ENCODE measurements around the gene TUBA4A. TPM values are rescaled to one million over a fixed set of nuclear protein-coding genes. Genes with fewer than 3 reads are reported as not detected.

The TUBA4A gene
- total and polyA plus RNA-seq, 2 donors = 21.0 to 102 TPM

- H3K27me3 ChIP-seq (ENCODE audit: control insufficient read depth in 2 of 2, insufficient read depth in 1 of 2, low read length in 1 of 2) = peaks cover 9 to 74% of the 10 kb centered on the region in 2 donors
- H3K9me3 ChIP-seq (ENCODE audit: control insufficient read depth in 2 of 2, insufficient read depth in 1 of 2, low read length in 1 of 2) = no peaks in the 10 kb centered on the region
- DNase-seq (ENCODE audit: low read depth in 6 of 9, low spot score in 9 of 9) = no peak
- H3K36me3 ChIP-seq (ENCODE audit: control insufficient read depth in 2 of 2, insufficient read depth in 2 of 2, low read length in 1 of 2) = no peaks in the 10 kb centered on the region
- H3K4me1 ChIP-seq (ENCODE audit: control insufficient read depth in 2 of 2, insufficient read depth in 2 of 2, low read length in 2 of 2) = peaks cover 18 to 31% of the 10 kb centered on the region in 2 donors
- H3K4me3 ChIP-seq (ENCODE audit: low read length in 2 of 2) = no peak overlapping the region
- 95% methylated on average over 14 of the region's 14 CpGs for WGBS
- H3K27ac ChIP-seq (ENCODE audit: low read depth in 1 of 2, low read length in 1 of 2) = no peak overlapping the region
These were observed 42.4 kb upstream of the TUBA4A start for GRCh38 chr2:219296142-219296541.

- WGBS = 7% methylated on average over 67 of the region's 67 CpGs
- no peaks in the 10 kb centered on the region for H3K36me3 ChIP-seq (ENCODE audit: control insufficient read depth in 2 of 2, insufficient read depth in 2 of 2, low read length in 1 of 2)
- peaks cover 18 to 31% of the 10 kb centered on the region in 2 donors for H3K4me1 ChIP-seq (ENCODE audit: control insufficient read depth in 2 of 2, insufficient read depth in 2 of 2, low read length in 2 of 2)
- H3K27ac ChIP-seq (ENCODE audit: low read depth in 1 of 2, low read length in 1 of 2) = peak overlapping the region in 1 of 2 donors; percentile 69
- peak; percentile 71 to 92 (median 80) for DNase-seq (ENCODE audit: low read depth in 6 of 9, low spot score in 9 of 9)
- peaks cover 6 to 68% of the 10 kb centered on the region in 2 donors for H3K27me3 ChIP-seq (ENCODE audit: control insufficient read depth in 2 of 2, insufficient read depth in 1 of 2, low read length in 1 of 2)
- H3K4me3 ChIP-seq (ENCODE audit: low read length in 2 of 2) = peak overlapping the region; percentile 45 to 59
- no peaks in the 10 kb centered on the region for H3K9me3 ChIP-seq (ENCODE audit: control insufficient read depth in 2 of 2, insufficient read depth in 1 of 2, low read length in 1 of 2)
These were observed 40.9 kb upstream of the TUBA4A start for GRCh38 chr2:219294356-219295351.

GRCh38 chr2:219293736-219294231, 40.1 kb upstream of the TUBA4A start:
- Histone ChIP-seq H3K36me3 (ENCODE audit: control insufficient read depth in 2 of 2, insufficient read depth in 2 of 2, low read length in 1 of 2) (no peaks in the 10 kb centered on the region), H3K4me1 (ENCODE audit: control insufficient read depth in 2 of 2, insufficient read depth in 2 of 2, low read length in 2 of 2) (peaks cover 18 to 30% of the 10 kb centered on the region in 2 donors), H3K27ac (ENCODE audit: low read depth in 1 of 2, low read length in 1 of 2) (no peak overlapping the region), H3K4me3 (ENCODE audit: low read length in 2 of 2) (no peak overlapping the region), H3K27me3 (ENCODE audit: control insufficient read depth in 2 of 2, insufficient read depth in 1 of 2, low read length in 1 of 2) (peaks cover 4 to 60% of the 10 kb centered on the region in 2 donors), H3K9me3 (ENCODE audit: control insufficient read depth in 2 of 2, insufficient read depth in 1 of 2, low read length in 1 of 2) (no peaks in the 10 kb centered on the region)
- DNase-seq (ENCODE audit: low read depth in 6 of 9, low spot score in 9 of 9) = no peak
- WGBS = 94% methylated on average over 5 of the region's 5 CpGs

GRCh38 chr2:219292616-219293015, 38.9 kb upstream of the TUBA4A start:
- no peak for DNase-seq (ENCODE audit: low read depth in 6 of 9, low spot score in 9 of 9)

GRCh38 chr2:219291910-219292490, 38.3 kb upstream of the TUBA4A start:
- peaks cover 14 to 17% of the 10 kb centered on the region in 2 donors for H3K4me1 ChIP-seq (ENCODE audit: control insufficient read depth in 2 of 2, insufficient read depth in 2 of 2, low read length in 2 of 2)
- 90% methylated on average over 4 of the region's 4 CpGs for WGBS
- DNase-seq (ENCODE audit: low read depth in 6 of 9, low spot score in 9 of 9) = no peak
- peaks cover 4 to 59% of the 10 kb centered on the region in 2 donors for H3K27me3 ChIP-seq (ENCODE audit: control insufficient read depth in 2 of 2, insufficient read depth in 1 of 2, low read length in 1 of 2)
- H3K36me3 ChIP-seq (ENCODE audit: control insufficient read depth in 2 of 2, insufficient read depth in 2 of 2, low read length in 1 of 2) = no peaks in the 10 kb centered on the region
- no peak overlapping the region for H3K4me3 ChIP-seq (ENCODE audit: low read length in 2 of 2)
- no peak overlapping the region for H3K27ac ChIP-seq (ENCODE audit: low read depth in 1 of 2, low read length in 1 of 2)
- H3K9me3 ChIP-seq (ENCODE audit: control insufficient read depth in 2 of 2, insufficient read depth in 1 of 2, low read length in 1 of 2) = no peaks in the 10 kb centered on the region

More at GRCh38 chr2:219292616-219293015, 38.9 kb upstream of the TUBA4A start:
- H3K27ac ChIP-seq (ENCODE audit: low read depth in 1 of 2, low read length in 1 of 2) = no peak overlapping the region
- no peak overlapping the region for H3K4me3 ChIP-seq (ENCODE audit: low read length in 2 of 2)
- H3K36me3 ChIP-seq (ENCODE audit: control insufficient read depth in 2 of 2, insufficient read depth in 2 of 2, low read length in 1 of 2) = no peaks in the 10 kb centered on the region
- peaks cover 4 to 59% of the 10 kb centered on the region in 2 donors for H3K27me3 ChIP-seq (ENCODE audit: control insufficient read depth in 2 of 2, insufficient read depth in 1 of 2, low read length in 1 of 2)
- peaks cover 18 to 23% of the 10 kb centered on the region in 2 donors for H3K4me1 ChIP-seq (ENCODE audit: control insufficient read depth in 2 of 2, insufficient read depth in 2 of 2, low read length in 2 of 2)
- H3K9me3 ChIP-seq (ENCODE audit: control insufficient read depth in 2 of 2, insufficient read depth in 1 of 2, low read length in 1 of 2) = no peaks in the 10 kb centered on the region
- WGBS = 97% methylated on average over 9 of the region's 9 CpGs

GRCh38 chr2:219291394-219291793, 37.7 kb upstream of the TUBA4A start:
- no peak overlapping the region for H3K4me3 ChIP-seq (ENCODE audit: low read length in 2 of 2)
- peaks cover 0 to 2% of the 10 kb centered on the region in 2 donors for H3K36me3 ChIP-seq (ENCODE audit: control insufficient read depth in 2 of 2, insufficient read depth in 2 of 2, low read length in 1 of 2)
- no peak overlapping the region for H3K27ac ChIP-seq (ENCODE audit: low read depth in 1 of 2, low read length in 1 of 2)
- 81% methylated on average over 7 of the region's 7 CpGs for WGBS
- peaks cover 4 to 54% of the 10 kb centered on the region in 2 donors for H3K27me3 ChIP-seq (ENCODE audit: control insufficient read depth in 2 of 2, insufficient read depth in 1 of 2, low read length in 1 of 2)
- H3K4me1 ChIP-seq (ENCODE audit: control insufficient read depth in 2 of 2, insufficient read depth in 2 of 2, low read length in 2 of 2) = peaks cover 9 to 10% of the 10 kb centered on the region in 2 donors
- no peak for DNase-seq (ENCODE audit: low read depth in 6 of 9, low spot score in 9 of 9)
- H3K9me3 ChIP-seq (ENCODE audit: control insufficient read depth in 2 of 2, insufficient read depth in 1 of 2, low read length in 1 of 2) = no peaks in the 10 kb centered on the region

GRCh38 chr2:219290381-219291171, 36.9 kb upstream of the TUBA4A start:
- no peak for DNase-seq (ENCODE audit: low read depth in 6 of 9, low spot score in 9 of 9)
- Histone ChIP-seq H3K4me1 (ENCODE audit: control insufficient read depth in 2 of 2, insufficient read depth in 2 of 2, low read length in 2 of 2) (peaks cover 9 to 11% of the 10 kb centered on the region in 2 donors), H3K36me3 (ENCODE audit: control insufficient read depth in 2 of 2, insufficient read depth in 2 of 2, low read length in 1 of 2) (peaks cover 3 to 10% of the 10 kb centered on the region in 2 donors), H3K27ac (ENCODE audit: low read depth in 1 of 2, low read length in 1 of 2) (no peak overlapping the region), H3K9me3 (ENCODE audit: control insufficient read depth in 2 of 2, insufficient read depth in 1 of 2, low read length in 1 of 2) (no peaks in the 10 kb centered on the region), H3K4me3 (ENCODE audit: low read length in 2 of 2) (no peak overlapping the region), H3K27me3 (ENCODE audit: control insufficient read depth in 2 of 2, insufficient read depth in 1 of 2, low read length in 1 of 2) (peaks cover 4 to 49% of the 10 kb centered on the region in 2 donors)
- WGBS = 96% methylated on average over 16 of the region's 16 CpGs

DNA sequence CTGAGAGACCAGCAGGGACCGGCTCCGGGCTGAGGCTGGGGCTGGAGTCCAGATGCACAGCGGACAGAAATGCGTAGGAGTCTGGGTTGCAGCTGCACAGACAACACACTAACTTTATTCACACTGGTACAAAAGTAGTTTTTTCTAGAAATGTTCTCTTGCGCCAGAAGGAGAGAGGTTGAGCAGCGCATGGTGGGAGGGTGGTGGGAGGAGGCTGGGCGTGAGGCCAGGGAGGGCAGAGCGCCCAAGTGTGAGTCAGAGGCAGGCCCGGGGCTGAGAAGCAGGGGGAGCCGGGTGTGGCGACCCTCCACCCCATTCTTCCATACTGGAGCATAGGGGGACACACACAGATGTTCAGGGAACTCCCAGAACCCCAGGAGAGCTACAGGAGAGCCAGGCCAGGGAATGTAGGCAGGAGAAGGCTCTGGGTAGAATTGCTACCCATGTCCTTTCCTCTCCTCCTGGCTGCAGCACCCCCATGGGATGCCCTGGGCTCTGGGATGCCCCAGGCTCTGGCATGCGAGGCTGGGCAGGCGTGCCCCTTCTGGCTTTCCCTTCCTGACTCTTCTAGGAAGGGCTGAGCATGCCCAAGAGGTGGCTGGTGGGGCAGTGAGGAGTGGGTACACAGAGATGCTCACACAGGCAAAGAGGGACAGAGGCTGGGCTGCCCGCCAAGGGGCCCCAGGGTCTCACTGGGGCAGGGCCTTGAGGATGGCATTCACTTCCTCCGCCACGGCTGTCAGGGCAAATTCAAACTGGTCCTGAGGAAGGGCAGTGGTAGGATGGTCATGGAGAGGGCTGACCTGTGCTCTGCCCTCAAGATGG, 36.0 kb upstream of the TUBA4A start:
- WGBS = 86% methylated on average over 16 of the region's 16 CpGs
- H3K4me1 ChIP-seq (ENCODE audit: control insufficient read depth in 2 of 2, insufficient read depth in 2 of 2, low read length in 2 of 2) = peaks cover 4 to 8% of the 10 kb centered on the region in 2 donors
- peaks cover 4 to 43% of the 10 kb centered on the region in 2 donors for H3K27me3 ChIP-seq (ENCODE audit: control insufficient read depth in 2 of 2, insufficient read depth in 1 of 2, low read length in 1 of 2)
- peaks cover 6 to 18% of the 10 kb centered on the region in 2 donors for H3K36me3 ChIP-seq (ENCODE audit: control insufficient read depth in 2 of 2, insufficient read depth in 2 of 2, low read length in 1 of 2)
- DNase-seq (ENCODE audit: low read depth in 6 of 9, low spot score in 9 of 9) = no peak
- H3K27ac ChIP-seq (ENCODE audit: low read depth in 1 of 2, low read length in 1 of 2) = no peak overlapping the region
- H3K4me3 ChIP-seq (ENCODE audit: low read length in 2 of 2) = no peak overlapping the region
- no peaks in the 10 kb centered on the region for H3K9me3 ChIP-seq (ENCODE audit: control insufficient read depth in 2 of 2, insufficient read depth in 1 of 2, low read length in 1 of 2)

Measured in thymus (tissue), 11 donors.